GM12874 (cell line): ENCODE data around the gene EAF1.

Experiments used
- TF ChIP-seq, protein P1 (sequence below): IDR thresholded peaks from 2 replicates; pipeline ENCODE4 v1.5.1; 2011; ENCODE audit warnings: low read depth, mild to moderate bottlenecking, control low read depth, low read length, moderate library complexity; ENCODE audit not compliant: insufficient read depth

Gene EAF1

DNA sequence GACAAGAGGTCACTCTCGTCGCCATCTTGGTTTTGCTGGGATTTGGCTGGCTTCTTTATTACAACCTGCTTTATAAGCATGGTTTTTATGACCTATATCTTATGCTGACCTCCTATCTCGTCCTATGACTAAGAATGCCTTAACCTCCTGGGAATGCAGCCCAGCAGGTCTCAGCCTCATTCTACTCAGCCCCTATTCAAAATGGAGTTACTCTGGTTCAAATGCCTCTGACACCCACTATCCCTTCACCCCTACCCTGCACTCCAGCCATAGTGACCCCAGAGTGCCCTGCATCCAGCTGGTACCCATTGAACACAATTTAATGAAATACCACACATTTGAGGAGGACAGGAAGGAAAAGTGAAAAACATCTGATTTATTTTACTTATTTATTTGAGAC is 23.4 kb upstream of the EAF1 start:
- TF ChIP-seq, protein P1, sequence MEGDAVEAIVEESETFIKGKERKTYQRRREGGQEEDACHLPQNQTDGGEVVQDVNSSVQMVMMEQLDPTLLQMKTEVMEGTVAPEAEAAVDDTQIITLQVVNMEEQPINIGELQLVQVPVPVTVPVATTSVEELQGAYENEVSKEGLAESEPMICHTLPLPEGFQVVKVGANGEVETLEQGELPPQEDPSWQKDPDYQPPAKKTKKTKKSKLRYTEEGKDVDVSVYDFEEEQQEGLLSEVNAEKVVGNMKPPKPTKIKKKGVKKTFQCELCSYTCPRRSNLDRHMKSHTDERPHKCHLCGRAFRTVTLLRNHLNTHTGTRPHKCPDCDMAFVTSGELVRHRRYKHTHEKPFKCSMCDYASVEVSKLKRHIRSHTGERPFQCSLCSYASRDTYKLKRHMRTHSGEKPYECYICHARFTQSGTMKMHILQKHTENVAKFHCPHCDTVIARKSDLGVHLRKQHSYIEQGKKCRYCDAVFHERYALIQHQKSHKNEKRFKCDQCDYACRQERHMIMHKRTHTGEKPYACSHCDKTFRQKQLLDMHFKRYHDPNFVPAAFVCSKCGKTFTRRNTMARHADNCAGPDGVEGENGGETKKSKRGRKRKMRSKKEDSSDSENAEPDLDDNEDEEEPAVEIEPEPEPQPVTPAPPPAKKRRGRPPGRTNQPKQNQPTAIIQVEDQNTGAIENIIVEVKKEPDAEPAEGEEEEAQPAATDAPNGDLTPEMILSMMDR, result no peak

DNA sequence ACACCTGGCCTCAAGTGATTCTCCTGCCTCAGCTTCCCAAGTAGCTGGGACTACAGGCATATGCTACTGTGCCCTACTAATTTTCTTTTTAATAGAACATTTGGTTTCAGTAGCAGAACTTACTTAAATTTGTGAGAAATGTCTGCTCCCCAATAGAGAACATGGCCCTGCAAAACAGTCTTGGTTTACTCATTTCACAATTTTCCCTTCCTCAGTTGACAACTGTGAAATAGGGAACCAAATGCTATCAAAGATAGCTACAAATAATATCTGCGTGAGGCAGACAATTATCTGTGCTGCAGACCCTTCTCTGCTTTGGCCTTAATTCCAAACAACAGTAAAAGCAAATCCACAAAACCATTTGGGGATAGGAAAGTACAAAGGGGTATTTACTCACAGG is 22.6 kb upstream of the EAF1 start:
- TF ChIP-seq, protein P1, result no peak

DNA sequence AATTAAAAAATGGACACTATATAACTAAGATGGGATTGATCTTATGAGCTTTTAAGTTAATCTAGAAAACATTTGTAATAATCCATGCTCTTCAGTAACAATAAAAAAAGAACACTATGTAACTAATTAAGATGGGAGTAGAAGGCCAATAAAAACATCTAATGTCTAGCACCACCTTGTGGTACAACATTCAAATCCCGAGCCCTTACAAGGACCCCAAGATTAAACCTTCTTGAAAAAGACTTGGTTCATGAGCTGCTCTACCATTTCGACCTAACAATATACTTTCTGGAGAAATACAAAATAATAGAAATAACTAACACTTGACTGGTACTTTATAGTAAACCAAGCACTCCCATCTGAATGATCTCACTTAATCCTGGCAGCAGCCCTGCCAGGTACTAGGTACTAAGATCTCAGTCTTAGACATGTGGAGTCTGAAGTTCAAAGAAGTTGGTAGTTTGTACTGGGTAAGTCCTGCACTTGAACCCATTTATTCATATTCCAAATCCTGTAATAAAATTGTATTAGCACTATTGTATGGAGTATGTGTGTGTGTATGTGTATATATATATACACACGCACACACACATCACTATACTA is 21.8 kb upstream of the EAF1 start:
- TF ChIP-seq, protein P1, result peak; percentile 33; the same call in 1 of the 2 replicates

DNA sequence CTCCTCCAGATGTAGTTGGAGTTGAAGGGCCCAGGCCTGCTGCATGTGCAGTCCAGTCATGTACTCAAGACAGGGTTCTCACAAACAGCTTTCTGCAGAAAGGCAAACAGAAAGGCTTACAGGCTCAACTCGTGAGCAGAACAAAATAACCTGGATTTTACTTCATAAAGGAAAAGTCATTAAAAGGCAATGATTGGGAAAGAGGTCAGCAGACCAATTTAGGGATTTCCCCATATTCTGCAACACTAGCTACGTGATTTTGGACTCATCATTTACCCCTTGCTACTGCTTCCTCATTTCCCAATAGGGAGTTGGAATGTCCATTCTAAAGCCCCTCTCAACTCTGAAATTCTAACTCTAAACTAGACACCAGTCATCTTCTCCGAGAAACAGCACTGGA is 18.2 kb upstream of the EAF1 start:
- TF ChIP-seq, protein P1, result no peak

GRCh38 chr3:15409774-15410173 is 17.6 kb upstream of the EAF1 start:
- TF ChIP-seq, protein P1, result no peak

DNA sequence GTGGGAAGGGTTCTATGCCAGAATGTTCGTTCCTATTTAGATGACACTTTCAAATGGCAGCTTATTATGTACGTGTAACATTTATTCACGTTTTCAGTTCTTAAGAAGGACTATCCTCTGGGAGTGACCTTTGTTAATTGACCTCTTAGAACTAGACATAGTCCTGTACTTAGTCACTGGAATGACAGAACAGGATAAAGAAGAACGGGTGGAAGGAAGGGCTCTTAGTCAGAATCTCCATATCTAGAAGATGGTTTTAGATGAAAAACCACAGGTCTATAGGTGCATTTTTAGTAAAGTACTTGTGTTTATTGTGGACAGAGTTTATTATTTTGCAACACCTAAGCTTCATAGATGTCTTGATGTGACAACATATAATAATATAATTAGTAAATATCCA is 6.5 kb upstream of the EAF1 start:
- TF ChIP-seq, protein P1, result no peak

- TF ChIP-seq, protein P1, result no peak
These were observed 749 bp upstream of the EAF1 start for GRCh38 chr3:15426579-15427118.
